Measurements from ENCODE around the gene ZDHHC13. TPM values are rescaled to one million over a fixed set of nuclear protein-coding genes. Genes with fewer than 3 reads are reported as not detected.

Gene ZDHHC13
- total RNA-seq, 3 donors from 2014 or later = 6.9 to 30.0 (median 22.0) TPM

GRCh38 chr11:19225581-19225980 is 108.6 kb downstream of the ZDHHC13 start:
- DNase-seq (ENCODE audit: low spot score in 2 of 2) = no peak
- H3K4me3 ChIP-seq = no peak overlapping the region
- intact Hi-C loops (cut with DNase I; ENCODE audit: low total_unique reads) = no loop called here
- no peaks in the 10 kb centered on the region for H3K36me3 ChIP-seq
- H3K9me3 ChIP-seq = no peaks in the 10 kb centered on the region
- TF ChIP-seq POLR2A (IDR thresholded peaks at IDR 0.05) (no peak), CTCF (IDR thresholded peaks at IDR 0.05) (no peak), POLR2AphosphoS5 (IDR thresholded peaks at IDR 0.05) (no peak)
- H3K27me3 ChIP-seq = no peaks in the 10 kb centered on the region
- H3K4me1 ChIP-seq = no peaks in the 10 kb centered on the region
- H3K27ac ChIP-seq = no peak overlapping the region

Other genes with a start within 250 kb of the ZDHHC13 start
- not detected for gene MRGPRX1, start 177.8 kb upstream of the ZDHHC13 start, total RNA-seq
- gene MRGPRX2, start 56.5 kb upstream of the ZDHHC13 start, total RNA-seq = 1 to 10 TPM in 1 of 3 donors, not detected in 2; 1.4 TPM
- gene CSRP3, start 84.8 kb downstream of the ZDHHC13 start, total RNA-seq = not detected
- gene E2F8, start 123.8 kb downstream of the ZDHHC13 start, total RNA-seq = under 1 TPM in 1 of 3 donors, not detected in 2; 0.64 TPM